NCI-H1048 (cell line): Measurements from ENCODE around the gene SHF.
"Not testable (repeated sequence)": the region's sequence is repeated elsewhere in the genome, so short reads cannot be mapped to it uniquely, and the experiment has no call there.

Experiments
- DNase-seq: peaks from one replicate; lab custom pipeline; 2025; lab: John Stamatoyannopoulos, UW

The SHF gene

DNA sequence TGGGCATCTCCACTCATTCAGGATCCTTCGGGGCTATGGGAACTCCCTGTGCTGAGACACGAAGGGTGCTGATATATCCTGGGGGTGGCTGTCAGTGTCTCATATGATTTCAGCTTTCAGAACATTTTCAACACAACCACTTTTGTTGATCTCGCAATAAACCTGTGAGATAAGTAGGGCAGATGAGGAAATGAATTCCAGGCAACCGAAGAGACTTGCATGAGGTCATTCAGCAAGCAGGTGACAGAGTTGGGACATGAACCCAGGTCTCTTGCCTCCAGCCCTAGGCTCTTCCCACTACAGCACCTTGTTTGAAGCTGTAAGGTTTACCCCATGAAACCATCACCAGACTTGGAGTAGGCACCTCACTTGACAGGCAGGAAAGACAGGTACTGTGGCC, 41.4 kb downstream of the SHF start:
- DNase-seq, result no peak

GRCh38 chr15:45144775-45145174, 43.0 kb downstream of the SHF start:
- DNase-seq, result no peak

GRCh38 chr15:45143946-45144345, 43.8 kb downstream of the SHF start:
- no peak for DNase-seq

DNA sequence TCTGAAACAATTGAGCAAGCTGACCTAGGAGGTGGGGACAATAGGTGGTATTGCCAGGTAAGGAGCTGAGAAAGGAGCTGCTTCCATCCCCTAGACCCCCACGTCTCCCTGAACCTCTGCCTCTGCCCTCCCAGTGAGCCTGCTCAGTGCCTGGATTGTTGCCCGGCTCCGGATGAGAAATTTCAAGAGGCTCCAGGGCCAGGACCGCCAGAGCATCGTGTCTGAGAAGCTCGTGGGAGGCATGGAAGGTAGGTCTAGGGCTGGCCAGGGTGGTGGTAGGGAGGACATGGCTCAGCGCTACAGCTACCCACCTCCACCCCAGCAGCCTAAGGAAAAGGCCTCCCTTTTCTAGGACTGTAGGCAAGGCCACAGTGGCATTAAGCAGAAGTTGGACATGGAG, 44.7 kb downstream of the SHF start:
- no peak for DNase-seq

DNA sequence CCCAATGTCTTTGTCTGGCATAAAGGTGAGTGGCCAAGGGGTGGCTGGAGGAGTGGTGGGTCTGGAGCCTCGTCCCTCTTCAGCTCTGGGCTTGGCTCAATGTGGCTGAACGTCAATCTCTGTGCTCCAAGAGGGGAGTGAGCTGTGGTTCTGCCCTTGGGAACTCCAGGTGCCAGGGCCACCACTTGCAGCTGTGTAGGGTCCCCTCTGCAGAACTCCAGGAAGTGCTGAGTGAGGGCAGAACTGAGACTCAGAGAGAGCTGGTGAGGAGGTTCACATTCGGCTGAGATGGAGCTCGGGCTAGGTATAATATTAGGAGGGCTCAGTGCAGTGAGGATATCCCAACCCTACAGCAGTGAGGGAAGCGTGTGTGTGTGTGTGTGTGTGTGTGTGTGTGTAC, 46.4 kb downstream of the SHF start:
- DNase-seq, result no peak

DNA sequence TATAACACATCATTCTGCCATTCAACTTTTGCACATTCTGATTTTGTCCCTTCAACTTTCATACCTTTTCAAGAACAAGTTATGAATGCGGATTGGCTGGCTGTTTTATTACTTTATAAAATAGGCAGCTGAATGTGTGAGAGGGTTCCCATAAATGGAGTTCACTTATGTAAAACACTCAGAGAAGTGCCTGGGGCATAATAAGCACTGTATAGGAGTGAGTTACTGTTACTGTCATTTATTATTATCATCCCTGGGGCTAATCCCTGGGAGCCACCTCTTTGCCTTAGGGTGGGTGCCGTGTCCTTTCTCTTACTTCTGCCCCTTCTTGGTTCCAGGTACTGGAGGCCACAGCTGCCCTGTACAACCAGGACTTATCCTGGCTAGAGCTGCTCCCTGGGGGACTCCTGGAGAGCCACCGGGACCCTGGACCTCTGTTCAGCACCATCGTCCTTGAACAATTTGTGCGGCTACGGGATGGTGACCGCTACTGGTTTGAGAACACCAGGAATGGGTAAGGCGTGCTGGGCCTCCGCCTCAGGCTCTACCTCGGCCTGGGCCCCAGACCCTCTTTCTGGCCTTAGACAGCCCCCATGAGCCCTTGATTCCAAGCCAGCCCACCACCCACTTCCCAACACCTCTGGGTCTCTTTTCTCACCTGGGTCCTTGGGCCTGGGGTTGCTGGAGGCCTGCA, 47.1 kb downstream of the SHF start:
- no peak for DNase-seq

DNA sequence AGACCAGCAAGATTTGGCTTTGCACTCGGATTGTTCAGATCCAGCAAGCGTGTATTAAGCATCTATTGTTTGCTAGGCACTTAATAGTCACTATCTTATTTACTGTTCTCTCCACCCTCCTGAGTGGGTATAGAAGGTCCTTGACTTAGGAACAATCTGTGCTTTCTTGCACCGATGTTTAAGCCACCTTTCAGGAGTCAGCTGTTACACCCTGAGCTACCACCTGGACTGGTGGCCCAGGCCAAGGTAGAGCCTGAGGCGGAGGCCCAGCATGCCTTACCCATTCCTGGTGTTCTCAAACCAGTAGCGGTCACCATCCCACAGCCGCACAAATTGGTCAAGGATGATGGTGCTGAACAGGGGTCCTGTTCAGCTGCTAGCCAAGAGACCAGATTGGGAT, 48.0 kb downstream of the SHF start:
- DNase-seq, result no peak

- DNase-seq, result no peak
Observed at GRCh38 chr15:45138814-45139765, 48.7 kb downstream of the SHF start.

GRCh38 chr15:45137703-45138102, 50.1 kb downstream of the SHF start:
- DNase-seq, result no peak

DNA sequence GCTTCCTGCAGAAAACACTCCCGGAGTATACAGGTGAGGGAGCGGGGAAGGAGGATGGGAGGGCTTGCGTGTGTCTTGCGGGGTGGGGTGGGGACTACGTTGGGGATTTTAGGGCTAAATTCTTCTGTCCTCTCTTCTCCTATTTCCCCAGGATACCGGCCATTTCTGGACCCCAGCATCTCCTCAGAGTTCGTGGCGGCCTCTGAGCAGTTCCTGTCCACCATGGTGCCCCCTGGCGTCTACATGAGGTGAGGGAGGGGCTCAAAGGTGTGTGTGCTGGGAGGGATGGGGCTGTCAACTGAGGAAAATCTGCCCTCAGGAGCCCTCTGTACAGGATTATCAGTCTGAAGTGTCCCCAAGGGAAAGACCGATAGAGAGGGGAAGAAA, 51.4 kb downstream of the SHF start:
- DNase-seq, result no peak

DNA sequence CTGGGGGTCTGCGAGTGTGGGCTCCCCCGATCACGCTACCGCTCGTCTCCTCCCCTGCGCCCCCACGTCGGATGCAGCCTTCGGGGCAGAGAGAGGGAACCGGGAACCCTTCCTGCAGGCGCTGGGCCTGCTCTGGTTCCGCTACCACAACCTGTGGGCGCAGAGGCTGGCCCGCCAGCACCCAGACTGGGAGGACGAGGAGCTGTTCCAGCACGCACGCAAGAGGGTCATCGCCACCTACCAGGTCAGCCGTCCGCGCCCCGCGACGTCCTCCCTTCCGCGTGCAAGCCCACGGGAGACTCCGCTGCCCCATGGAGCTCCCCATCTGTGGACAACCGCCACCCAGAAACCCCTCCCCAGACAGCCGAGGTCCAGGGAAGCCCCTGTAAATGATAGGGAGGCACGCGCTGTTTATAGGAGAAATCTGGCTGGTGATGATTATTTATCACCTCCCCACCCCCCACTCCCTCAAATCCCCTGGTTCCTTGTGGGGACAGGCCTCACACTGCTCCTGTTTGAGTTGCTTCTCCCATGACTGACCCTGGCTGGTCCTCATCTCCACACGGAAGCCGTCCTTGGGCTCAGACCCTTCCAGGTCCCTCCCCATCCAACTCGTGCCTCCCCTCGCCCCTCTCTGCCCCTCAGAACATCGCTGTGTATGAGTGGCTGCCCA, 51.9 kb downstream of the SHF start:
- not testable (repeated sequence) for DNase-seq

GRCh38 chr15:45134682-45135604, 52.8 kb downstream of the SHF start:
- DNase-seq, result no peak

- no peak for DNase-seq
Observed at GRCh38 chr15:45134046-45134445, 53.7 kb downstream of the SHF start.

GRCh38 chr15:45133561-45133920, 54.2 kb downstream of the SHF start:
- no peak for DNase-seq

- no peak for DNase-seq
Observed at GRCh38 chr15:45132844-45133560, 54.8 kb downstream of the SHF start.

- no peak for DNase-seq
Observed at GRCh38 chr15:45131510-45131909, 56.3 kb downstream of the SHF start.

DNA sequence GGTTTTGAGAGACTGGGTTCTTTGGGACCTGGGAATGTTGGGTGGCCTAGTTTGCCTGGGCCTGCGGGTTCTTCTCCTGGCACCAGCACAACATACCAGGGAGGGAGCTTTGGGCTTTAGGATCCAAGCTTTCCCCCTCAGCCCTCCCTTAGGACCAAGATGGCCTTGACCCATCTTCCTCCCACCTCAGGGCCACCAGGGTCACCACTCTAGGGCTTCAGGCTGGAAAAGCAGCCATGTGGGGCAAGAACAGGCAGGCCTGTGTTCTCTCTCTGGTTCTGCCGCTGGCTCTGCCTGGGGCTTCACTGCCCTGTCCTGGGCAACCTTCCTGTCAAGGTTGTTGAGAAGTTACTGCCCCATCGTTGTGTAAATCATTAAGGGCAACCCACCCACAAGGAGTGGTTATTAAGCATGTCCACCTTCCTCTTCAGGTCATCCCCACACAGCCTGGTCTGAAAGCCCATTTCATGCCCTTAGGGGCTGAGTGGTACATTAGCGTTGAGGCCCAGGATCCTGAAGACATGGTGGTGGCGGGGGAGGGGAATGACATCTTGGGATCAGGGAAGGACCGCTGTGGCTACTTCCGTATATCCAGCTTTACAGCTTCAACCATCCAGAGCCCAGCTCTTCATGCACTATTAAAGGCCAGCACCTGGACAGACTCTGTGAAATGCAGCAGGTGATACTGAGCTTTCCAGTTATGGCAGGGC, 57.3 kb downstream of the SHF start:
- DNase-seq, result no peak

GRCh38 chr15:45129651-45130129, 58.1 kb downstream of the SHF start, which contains the start of the genes DUOX1 and DUOXA1:
DUOX1 (plus strand) TSS chr15:45129994; CDS start chr15:45131967, 1,973 bp downstream.
DUOXA1 (minus strand) TSS chr15:45129879; CDS start chr15:45123014, 6,865 bp downstream.
- no peak for DNase-seq

- no peak for DNase-seq
Observed at GRCh38 chr15:45128971-45129639, 58.7 kb downstream of the SHF start.
